ENCODE results near the gene TTC29. TPM values are rescaled to one million over a fixed set of nuclear protein-coding genes. Genes with fewer than 3 reads are reported as not detected.

TTC29 gene
- not detected for total RNA-seq

DNA sequence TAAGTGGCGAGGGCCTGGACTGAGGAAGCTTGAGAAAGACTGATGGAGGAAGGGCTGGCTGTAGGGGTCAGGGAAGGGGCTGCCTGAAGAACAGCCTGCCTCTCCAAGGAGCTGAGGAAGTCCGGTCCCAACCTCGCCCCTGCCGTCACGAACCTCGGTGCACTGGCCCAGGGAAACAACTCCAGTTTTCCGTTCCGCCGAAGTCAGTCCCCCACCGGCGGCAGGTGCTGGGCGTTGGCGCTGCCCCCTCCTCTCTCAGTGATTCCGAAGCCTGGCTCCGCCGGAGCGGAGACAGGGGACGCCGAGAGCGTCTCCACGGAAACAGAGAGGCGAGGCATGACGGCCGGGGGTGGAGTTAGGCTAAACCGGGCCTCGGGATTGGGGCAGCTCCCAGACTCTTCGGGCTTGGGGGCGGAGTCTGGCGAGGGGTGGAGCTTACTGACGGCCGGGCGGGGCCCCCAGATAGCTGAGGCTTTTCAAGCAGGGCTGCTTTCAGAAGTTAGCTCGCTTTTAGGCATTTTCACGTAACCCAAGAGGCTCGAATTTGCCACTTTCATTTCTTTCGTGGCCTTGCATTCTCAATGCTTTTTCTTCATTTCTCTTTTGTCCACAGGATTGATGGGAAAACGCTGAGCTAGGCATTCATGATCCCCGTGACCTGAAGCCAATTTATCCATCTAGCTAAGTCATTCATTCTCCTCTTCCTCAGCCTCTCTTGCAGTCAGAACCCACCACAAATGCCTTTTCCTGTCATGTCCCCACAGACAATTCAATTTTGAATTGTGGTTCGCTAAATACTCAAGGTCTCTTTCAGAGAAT is at the start of gene TTC29:
TTC29 (minus strand) TSS at position 309 of the 819 bp plus-strand sequence. CDS start 5,969 bp downstream, outside the sequence.
- peak; percentile 65 for DNase-seq

DNA sequence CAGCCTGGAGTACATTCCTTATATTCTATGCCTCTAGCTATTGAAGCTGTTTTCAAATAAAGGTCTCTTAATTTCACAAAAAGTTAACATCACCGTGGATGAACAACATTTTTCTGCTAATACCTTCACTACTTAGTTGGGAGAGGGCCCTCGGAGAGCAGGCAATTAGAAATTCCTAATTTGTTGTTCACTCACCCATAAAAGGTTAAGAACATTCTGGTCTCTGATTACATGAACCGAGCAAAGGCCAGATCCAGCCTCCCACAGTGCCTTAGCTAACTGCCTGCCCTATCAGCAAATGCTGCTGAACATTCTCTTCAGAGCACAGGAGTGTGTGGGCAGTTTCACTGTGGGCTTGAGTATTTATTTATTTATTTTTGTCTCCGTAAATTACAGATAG is 36.0 kb upstream of the TTC29 start:
- DNase-seq = no peak

- no peak for DNase-seq
These were observed 33.0 kb upstream of the TTC29 start for GRCh38 chr4:146978641-146979040.

- no peak for DNase-seq
These were observed 30.5 kb upstream of the TTC29 start for GRCh38 chr4:146976145-146976544.

- DNase-seq = no peak
These were observed 29.9 kb upstream of the TTC29 start for GRCh38 chr4:146975527-146975926.

GRCh38 chr4:146975036-146975435 is 29.4 kb upstream of the TTC29 start:
- DNase-seq = no peak

GRCh38 chr4:146972036-146972435 is 26.4 kb upstream of the TTC29 start:
- DNase-seq = no peak

GRCh38 chr4:146969126-146969525 is 23.5 kb upstream of the TTC29 start:
- DNase-seq = no peak

- DNase-seq = no peak
These were observed 15.0 kb upstream of the TTC29 start for GRCh38 chr4:146960634-146961033.

DNA sequence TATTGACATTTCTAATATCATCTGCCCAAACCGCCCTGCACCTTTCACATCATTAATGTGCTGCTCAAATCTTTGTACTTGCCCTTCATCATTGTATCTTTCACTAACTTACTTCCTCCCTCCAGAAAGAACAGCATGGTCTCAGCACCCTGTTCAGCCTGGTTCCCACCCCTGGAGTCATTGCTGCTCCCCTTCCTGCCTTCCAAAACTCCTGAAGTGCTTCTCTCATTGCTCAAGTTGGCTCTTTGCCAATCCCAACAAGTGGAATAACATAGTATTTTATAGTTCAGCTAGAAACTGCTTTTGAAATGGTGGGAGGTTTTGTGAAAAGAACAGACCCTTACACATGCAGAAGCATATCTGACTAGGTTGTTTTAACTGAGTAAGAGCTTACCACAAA is 14.0 kb upstream of the TTC29 start:
- DNase-seq = no peak

- DNase-seq = no peak
These were observed 11.6 kb upstream of the TTC29 start for GRCh38 chr4:146957237-146957636.

- no peak for DNase-seq
These were observed 7.2 kb upstream of the TTC29 start for GRCh38 chr4:146952896-146953295.

- no peak for DNase-seq
These were observed 3.9 kb upstream of the TTC29 start for GRCh38 chr4:146949559-146949958.

DNA sequence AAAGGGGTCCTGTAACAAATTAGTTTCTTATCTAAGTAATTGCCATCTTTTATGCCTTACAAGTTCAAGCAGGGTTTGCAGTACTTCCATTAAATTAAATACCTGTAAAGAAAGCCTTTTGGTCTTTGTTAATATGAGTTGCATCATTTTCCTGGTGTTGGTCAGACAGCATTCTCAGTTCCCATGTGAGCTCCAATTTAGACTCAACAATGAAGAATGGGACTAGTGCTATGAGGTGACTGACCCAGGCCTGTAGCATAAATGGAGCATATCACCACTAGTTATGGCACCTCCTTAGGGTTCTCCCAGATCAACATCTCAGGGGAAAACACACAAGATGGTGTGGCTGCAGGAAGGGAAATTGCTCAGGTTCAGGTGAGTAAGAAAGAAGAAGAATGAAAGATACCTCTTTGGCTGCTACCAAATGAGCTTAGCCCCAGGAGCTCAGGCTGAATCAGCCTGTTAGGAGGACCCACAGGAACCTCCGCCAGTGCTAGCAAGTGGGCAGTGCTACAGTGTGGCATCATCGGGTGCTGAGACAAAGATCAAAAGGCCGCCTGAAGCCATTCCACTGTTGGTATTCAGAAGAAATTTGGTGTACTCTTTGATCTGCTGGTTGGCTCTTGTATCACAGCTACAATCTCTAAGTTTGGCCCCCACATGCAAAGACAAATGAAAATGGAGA is 1.8 kb downstream of the TTC29 start:
- DNase-seq = no peak

DNA sequence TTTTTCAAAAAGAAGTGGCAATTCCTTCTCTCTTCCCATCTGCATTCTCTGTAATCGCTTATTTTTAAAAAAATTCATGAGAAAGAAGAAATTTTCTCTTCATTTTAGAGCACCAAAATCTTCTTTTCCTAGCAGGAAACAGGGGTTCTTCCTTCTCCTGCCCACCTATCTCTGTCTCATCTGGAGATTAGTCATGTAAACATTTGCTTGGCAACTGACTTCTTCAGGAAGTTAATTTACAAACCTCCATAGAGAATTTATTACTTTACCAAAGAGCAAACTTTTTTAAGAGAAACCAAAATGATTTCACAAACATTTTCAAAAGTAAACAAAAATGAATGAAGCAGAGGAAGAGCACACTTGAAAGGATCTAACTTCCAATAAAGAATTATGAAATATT is 13.5 kb downstream of the TTC29 start:
- no peak for DNase-seq

GRCh38 chr4:146930673-146931072 is 15.0 kb downstream of the TTC29 start:
- no peak for DNase-seq

DNA sequence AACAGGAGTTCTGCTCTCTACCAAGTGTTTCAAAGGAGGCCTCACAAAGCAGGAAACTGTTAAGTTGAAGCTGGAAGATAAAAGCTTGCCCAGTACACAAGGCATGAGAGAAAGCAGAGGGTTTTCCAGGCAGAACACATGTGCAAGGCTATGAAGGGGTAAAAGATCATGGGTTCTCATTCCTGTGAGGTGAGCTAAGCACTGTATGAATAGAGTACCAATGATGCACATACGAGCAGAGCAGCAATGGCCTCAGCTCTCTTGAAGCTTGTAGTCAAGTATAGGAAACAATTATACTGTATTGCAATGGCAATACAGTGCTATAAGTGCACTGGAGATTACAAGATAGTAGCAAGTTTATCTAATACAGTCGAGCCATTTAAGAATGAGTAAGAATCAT is 18.0 kb downstream of the TTC29 start:
- DNase-seq = no peak

- no peak for DNase-seq
These were observed 29.1 kb downstream of the TTC29 start for GRCh38 chr4:146916479-146917076.

- no peak for DNase-seq
These were observed 30.5 kb downstream of the TTC29 start for GRCh38 chr4:146915132-146915531.

DNA sequence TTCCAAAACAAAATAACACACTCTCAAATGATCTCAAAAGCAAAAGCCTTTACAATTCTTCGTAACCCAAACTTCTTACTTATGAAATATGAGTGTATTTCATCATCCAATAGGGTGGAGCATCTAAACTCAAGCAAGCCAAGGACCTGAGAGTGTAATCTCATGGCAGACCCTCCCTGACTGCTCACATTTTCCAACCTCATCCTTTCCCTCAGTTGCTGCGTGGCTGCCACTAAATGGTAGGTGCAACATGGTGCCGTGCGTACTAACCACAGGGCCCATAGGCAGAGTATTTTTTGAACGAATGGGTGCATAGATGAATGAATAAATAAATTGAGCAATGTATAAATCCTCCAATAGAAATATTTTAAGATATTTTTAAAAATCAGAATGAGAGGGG is 45.4 kb downstream of the TTC29 start:
- no peak for DNase-seq

DNA sequence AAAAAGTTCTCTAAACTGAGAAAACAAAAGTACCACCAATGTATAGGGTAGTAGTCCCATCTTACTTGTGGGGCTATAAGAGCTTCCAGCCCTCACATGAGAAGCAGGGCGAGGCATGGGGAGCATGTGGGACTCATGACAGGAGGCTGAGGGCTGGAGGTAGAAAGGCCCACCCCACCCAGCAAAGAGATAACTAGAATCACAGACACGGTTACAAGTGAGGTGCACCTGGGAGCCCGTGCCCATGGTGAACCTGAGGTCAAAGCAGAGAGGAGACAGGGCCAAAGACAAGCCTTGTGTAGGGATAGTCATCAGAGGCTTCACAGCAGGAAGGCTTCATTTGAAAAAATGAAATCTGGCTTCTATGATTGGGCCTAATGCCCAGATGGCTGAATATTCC is 55.4 kb downstream of the TTC29 start:
- no peak for DNase-seq

- no peak for DNase-seq
These were observed 62.6 kb downstream of the TTC29 start for GRCh38 chr4:146883070-146883469.

- no peak for DNase-seq
These were observed 88.4 kb downstream of the TTC29 start for GRCh38 chr4:146857298-146857697.

DNA sequence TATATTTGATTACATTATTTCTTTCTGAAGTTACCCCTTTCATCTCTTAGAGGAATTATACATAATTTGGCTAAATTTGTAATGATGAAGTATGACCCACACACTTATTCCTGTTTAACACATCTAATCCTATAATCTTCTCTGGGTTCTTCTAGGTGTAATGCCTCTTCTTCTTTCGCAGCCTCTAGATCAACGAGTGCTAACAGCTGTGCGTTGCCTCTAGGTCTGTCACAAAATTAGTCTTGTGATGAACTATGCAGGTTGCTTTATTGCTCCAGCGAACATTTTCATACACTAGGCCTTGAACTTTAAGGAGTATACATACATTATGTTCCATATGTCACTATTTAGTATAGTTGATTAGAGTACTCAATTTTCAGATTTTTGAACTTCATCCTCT is 89.9 kb downstream of the TTC29 start:
- no peak for DNase-seq

Data from effector CD4-positive, alpha-beta T cell (primary cell).